Peyer's patch (tissue), 4 donors: ENCODE measurements around the gene PIGB.

Source experiments
- POLR2A ChIP-seq, 2 donors: fragments of 450-650 bp; IDR thresholded peaks; one replicate each; pipeline ENCODE4 v1.5.1; 2017; ENCODE audit warnings: antibody characterized with exemption in 2 of 2, mild to moderate bottlenecking in 2 of 2, moderate library complexity in 2 of 2
- TF ChIP-seq, protein P1 (sequence below), 6 experiments: fragments of 450-650 bp in 4 of 6; fragments of 200-600 bp in 2 of 6; sonication (generic) in 1 of 6; IDR thresholded peaks; one replicate each; pipeline ENCODE4 v1.5.1; 2017 to 2019; ENCODE audit warnings: antibody characterized with exemption in 6 of 6, mild to moderate bottlenecking in 3 of 6, moderate library complexity in 1 of 6

DNA sequence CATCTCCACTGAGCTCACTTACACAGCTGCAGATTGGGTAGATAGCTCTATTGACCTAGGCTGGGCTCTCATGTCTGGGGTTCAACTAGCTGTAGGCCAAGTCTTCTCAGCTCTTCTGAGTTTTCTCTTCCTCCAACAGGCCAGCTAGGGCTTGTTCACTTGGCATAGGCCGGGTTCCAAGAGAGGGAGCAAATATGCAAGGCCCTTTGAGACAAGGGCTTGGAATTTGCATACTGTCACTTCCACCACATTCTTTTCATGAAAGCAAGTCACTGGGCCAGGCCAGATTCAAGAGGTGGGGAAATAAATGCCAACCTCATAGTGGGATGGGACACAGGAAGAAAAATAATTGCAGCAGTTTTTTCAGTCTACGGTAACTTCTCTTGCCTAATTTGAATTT lies 25.2 kb downstream of the PIGB start:
- TF ChIP-seq, protein P1, sequence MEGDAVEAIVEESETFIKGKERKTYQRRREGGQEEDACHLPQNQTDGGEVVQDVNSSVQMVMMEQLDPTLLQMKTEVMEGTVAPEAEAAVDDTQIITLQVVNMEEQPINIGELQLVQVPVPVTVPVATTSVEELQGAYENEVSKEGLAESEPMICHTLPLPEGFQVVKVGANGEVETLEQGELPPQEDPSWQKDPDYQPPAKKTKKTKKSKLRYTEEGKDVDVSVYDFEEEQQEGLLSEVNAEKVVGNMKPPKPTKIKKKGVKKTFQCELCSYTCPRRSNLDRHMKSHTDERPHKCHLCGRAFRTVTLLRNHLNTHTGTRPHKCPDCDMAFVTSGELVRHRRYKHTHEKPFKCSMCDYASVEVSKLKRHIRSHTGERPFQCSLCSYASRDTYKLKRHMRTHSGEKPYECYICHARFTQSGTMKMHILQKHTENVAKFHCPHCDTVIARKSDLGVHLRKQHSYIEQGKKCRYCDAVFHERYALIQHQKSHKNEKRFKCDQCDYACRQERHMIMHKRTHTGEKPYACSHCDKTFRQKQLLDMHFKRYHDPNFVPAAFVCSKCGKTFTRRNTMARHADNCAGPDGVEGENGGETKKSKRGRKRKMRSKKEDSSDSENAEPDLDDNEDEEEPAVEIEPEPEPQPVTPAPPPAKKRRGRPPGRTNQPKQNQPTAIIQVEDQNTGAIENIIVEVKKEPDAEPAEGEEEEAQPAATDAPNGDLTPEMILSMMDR (IDR thresholded peaks at IDR 0.05), result no peak
- TF ChIP-seq POLR2A (IDR thresholded peaks at IDR 0.05), result no peak
